H9 (cell line): Measurements from ENCODE around the gene NPC1L1. TPM values are rescaled to one million over a fixed set of nuclear protein-coding genes. Genes with fewer than 3 reads are reported as not detected.

ENCODE experiments used
- DNase-seq: peaks from one replicate; pipeline ENCODE4 v3.0.0-alpha.2; 2017
- H2AFZ ChIP-seq: one replicate; pipeline ENCODE4 v1.6.1; 2013; ENCODE audit warnings: mild to moderate bottlenecking, low read length, control low read depth, moderate library complexity
- H2AK5ac ChIP-seq: 2 replicates; pipeline ENCODE4 v1.6.1; 2013; ENCODE audit warnings: low read length, control low read depth, mixed read lengths; ENCODE audit not compliant: insufficient read length
- H2BK120ac ChIP-seq: one replicate; pipeline ENCODE4 v1.6.1; 2013; ENCODE audit warnings: low read depth, mild to moderate bottlenecking, low read length, control low read depth, inconsistent platforms; ENCODE audit not compliant: poor library complexity, severe bottlenecking
- H2BK12ac ChIP-seq: 2 replicates; pipeline ENCODE4 v1.6.1; 2013; ENCODE audit warnings: low read length, control low read depth, mixed read lengths, low read depth; ENCODE audit not compliant: insufficient read length
- H2BK15ac ChIP-seq: 2 replicates; pipeline ENCODE4 v1.6.1; 2013; ENCODE audit warnings: low read depth, low read length, control low read depth
- H2BK20ac ChIP-seq: one replicate; pipeline ENCODE4 v1.6.1; 2013; ENCODE audit warnings: low read depth, mild to moderate bottlenecking, low read length, control low read depth, inconsistent platforms; ENCODE audit not compliant: poor library complexity, severe bottlenecking
- H2BK5ac ChIP-seq: 2 replicates; pipeline ENCODE4 v1.6.1; 2013; ENCODE audit warnings: low read length, control low read depth, mixed read lengths; ENCODE audit not compliant: insufficient read length
- H3K14ac ChIP-seq: 2 replicates; pipeline ENCODE4 v1.6.1; 2013; ENCODE audit warnings: low read length, control low read depth; ENCODE audit not compliant: insufficient read depth
- H3K18ac ChIP-seq: 2 replicates; pipeline ENCODE4 v1.6.1; 2013; ENCODE audit warnings: low read depth, mild to moderate bottlenecking, mixed read lengths, low read length, control low read depth; ENCODE audit not compliant: insufficient read length
- H3K23ac ChIP-seq: 2 replicates; pipeline ENCODE4 v1.6.1; 2013; ENCODE audit warnings: low read length, control low read depth, mixed read lengths, low read depth; ENCODE audit not compliant: insufficient read length
- H3K23me2 ChIP-seq: 2 replicates; pipeline ENCODE4 v1.6.1; 2013; ENCODE audit warnings: low read depth, mild to moderate bottlenecking, mixed read lengths, low read length, control low read depth; ENCODE audit not compliant: insufficient read length, poor library complexity, severe bottlenecking
- H3K27ac ChIP-seq: 2 replicates; pipeline ENCODE4 v1.5.1; 2013; ENCODE audit warnings: low read length, control low read depth, mixed read lengths, low read depth; ENCODE audit not compliant: insufficient read length
- H3K27me3 ChIP-seq: 2 replicates; pipeline ENCODE4 v1.6.1; 2013; ENCODE audit warnings: low read length, control low read depth, inconsistent platforms; ENCODE audit not compliant: insufficient read depth
- H3K4ac ChIP-seq: 2 replicates; pipeline ENCODE4 v1.6.1; 2013; ENCODE audit warnings: low read depth, mild to moderate bottlenecking, control low read depth, inconsistent platforms, low read length, moderate library complexity
- H3K4me1 ChIP-seq: 2 replicates; pipeline ENCODE4 v1.6.1; 2013; ENCODE audit warnings: low read length, control low read depth, inconsistent platforms; ENCODE audit not compliant: insufficient read depth
- H3K4me2 ChIP-seq: 2 replicates; pipeline ENCODE4 v1.6.1; 2013; ENCODE audit warnings: low read length, control low read depth, mixed read lengths; ENCODE audit not compliant: insufficient read length, insufficient read depth
- H3K56ac ChIP-seq: 2 replicates; pipeline ENCODE4 v1.6.1; 2013; ENCODE audit warnings: low read depth, mild to moderate bottlenecking, mixed read lengths, low read length, control low read depth; ENCODE audit not compliant: insufficient read length
- H3K79me1 ChIP-seq: 2 replicates; pipeline ENCODE4 v1.6.1; 2013; ENCODE audit warnings: low read depth, mild to moderate bottlenecking, moderate library complexity, low read length, control low read depth, inconsistent platforms; ENCODE audit not compliant: insufficient read depth, poor library complexity, severe bottlenecking
- H3K79me2 ChIP-seq: 2 replicates; pipeline ENCODE4 v1.6.1; 2013; ENCODE audit warnings: low read length, control low read depth, inconsistent platforms; ENCODE audit not compliant: insufficient read depth
- H3K9ac ChIP-seq: 2 replicates; pipeline ENCODE4 v1.6.1; 2013; ENCODE audit warnings: low read length, control low read depth, mixed read lengths; ENCODE audit not compliant: insufficient read length; ENCODE audit errors: extremely low read depth
- H3K9me3 ChIP-seq: one replicate; pipeline ENCODE4 v1.6.1; 2013; ENCODE audit warnings: low read depth, low read length, inconsistent platforms; ENCODE audit not compliant: control insufficient read depth
- H3T11ph ChIP-seq: one replicate; pipeline ENCODE4 v1.6.1; 2013; ENCODE audit warnings: mild to moderate bottlenecking, low read length, control low read depth, inconsistent platforms
- H4K20me1 ChIP-seq: one replicate; pipeline ENCODE4 v1.6.1; 2013; ENCODE audit not compliant: control insufficient read depth, insufficient read length, insufficient read depth
- H4K5ac ChIP-seq: 2 replicates; pipeline ENCODE4 v1.6.1; 2013; ENCODE audit warnings: low read depth, mild to moderate bottlenecking, mixed read lengths, low read length, control low read depth; ENCODE audit not compliant: insufficient read length
- H4K8ac ChIP-seq: replicated peaks from 2 replicates; pipeline ENCODE4 v1.6.1; 2013; ENCODE audit warnings: low read length, control low read depth, mixed read lengths, low read depth; ENCODE audit not compliant: insufficient read length
- H4K91ac ChIP-seq: 2 replicates; pipeline ENCODE4 v1.6.1; 2013; ENCODE audit warnings: low read depth, mild to moderate bottlenecking, moderate library complexity, mixed read lengths, low read length, control low read depth; ENCODE audit not compliant: insufficient read length
- H3K27ac Mint-ChIP-seq, 3 experiments: 2 replicates in 2 of 3; 3 replicates in 1 of 3; pipeline ENCODE4 v1.8.0; 2020 to 2021; ENCODE audit warnings: mixed read lengths in 3 of 3, mild to moderate bottlenecking in 1 of 3, moderate library complexity in 1 of 3
- H3K27me3 Mint-ChIP-seq: 2 replicates; pipeline ENCODE4 v1.8.0; 2021; ENCODE audit warnings: low read depth, mild to moderate bottlenecking, moderate library complexity, mixed read lengths
- H3K36me3 Mint-ChIP-seq, 3 experiments: 2 replicates in 2 of 3; 3 replicates in 1 of 3; pipeline ENCODE4 v1.8.0; 2020 to 2021; ENCODE audit warnings: low read depth in 3 of 3, mixed read lengths in 3 of 3; ENCODE audit not compliant: insufficient read depth in 1 of 3
- H3K4me1 Mint-ChIP-seq, 2 experiments: 2 replicates each; pipeline ENCODE4 v1.8.0; 2020; ENCODE audit warnings: mixed read lengths in 2 of 2
- H3K4me3 Mint-ChIP-seq, 2 experiments: 2 replicates in 1 of 2; 3 replicates in 1 of 2; pipeline ENCODE4 v1.8.0; 2020 to 2021; ENCODE audit warnings: mild to moderate bottlenecking in 2 of 2, mixed read lengths in 2 of 2, moderate library complexity in 1 of 2
- H3K9me3 Mint-ChIP-seq, 2 experiments: 2 replicates in 1 of 2; 3 replicates in 1 of 2; pipeline ENCODE4 v1.8.0; 2020; ENCODE audit warnings: mild to moderate bottlenecking in 2 of 2, mixed read lengths in 2 of 2, moderate library complexity in 1 of 2
- CTCF ChIP-seq: fragments of 200-600 bp; sonication (generic); conservative IDR thresholded peaks from 3 replicates; pipeline ENCODE4 v1.8.0; 2021; ENCODE audit warnings: antibody characterized with exemption, mild to moderate bottlenecking
- WGBS: extraction: QIAGEN DNeasy Blood & Tissue Kit; methylation state at CpG from one replicate; pipeline ENCODE4 v1.1.7; 2013; ENCODE audit warnings: missing lambda C conversion rate, low lambda C conversion rate, mixed read lengths; ENCODE audit not compliant: insufficient read length; ENCODE audit errors: extremely low coverage; 5-methylcytosine and 5-hydroxymethylcytosine counted together
- long read RNA-seq: library from polyadenylated mRNA; unstranded; transcript quantifications from one replicate; pipeline ENCODE4 v2.0.0, GENCODE V29; 2020
- total RNA-seq: library from RNA; stranded (reverse); gene quantifications from 2 replicates; pipeline ENCODE4 v1.2.1, GENCODE V29; 2021

NPC1L1 gene
- total RNA-seq, result 0.07 and 0.11 TPM in 2 replicates
- long read RNA-seq, result 0 reads

- H4K91ac ChIP-seq, result no peak within 1 kb of the TSS
- H2BK15ac ChIP-seq, result no peak within 1 kb of the TSS
- no peak within 1 kb of the TSS for H3K4me2 ChIP-seq
- no peak for TF ChIP-seq CTCF
- no peaks in the 10 kb centered on the region for H4K20me1 ChIP-seq
- Mint-ChIP-seq H3K27ac (no peak within 1 kb of the TSS), H3K27me3 (peaks cover 2% of the 10 kb centered on the region; the same call in 1 of the 2 replicates), H3K4me1 (peaks cover 0 to 3% of the 10 kb centered on the region in 2 experiments; a peak in 2 of 4 replicates), H3K9me3 (no peaks in the 10 kb centered on the region), H3K4me3 (no peak within 1 kb of the TSS), H3K36me3 (no peaks in the 10 kb centered on the region; a peak in 1 of 7 replicates)
- H2BK5ac ChIP-seq, result no peak within 1 kb of the TSS
- no peaks in the 10 kb centered on the region for H3K79me2 ChIP-seq
- H3T11ph ChIP-seq, result no peak within 1 kb of the TSS
- H3K9me3 ChIP-seq, result no peaks in the 10 kb centered on the region
- H3K27ac ChIP-seq, result no peak within 1 kb of the TSS
- no peaks in the 10 kb centered on the region for H3K23me2 ChIP-seq
- no peak within 1 kb of the TSS for H3K56ac ChIP-seq
- H2BK12ac ChIP-seq, result no peak within 1 kb of the TSS
- DNase-seq, result peak; percentile 43
- H3K4me1 ChIP-seq, result no peaks in the 10 kb centered on the region
- H3K14ac ChIP-seq, result no peak within 1 kb of the TSS; the same call in 1 of the 2 replicates
- H2BK120ac ChIP-seq, result no peak within 1 kb of the TSS
- no peak within 1 kb of the TSS for H2AFZ ChIP-seq
- H4K8ac ChIP-seq, result no peak within 1 kb of the TSS
- H4K5ac ChIP-seq, result no peak within 1 kb of the TSS
- no peaks in the 10 kb centered on the region for H3K79me1 ChIP-seq
- H3K4ac ChIP-seq, result no peak within 1 kb of the TSS
- no peak within 1 kb of the TSS for H3K23ac ChIP-seq
- no peak within 1 kb of the TSS for H2AK5ac ChIP-seq
- no CpG with 5 or more reads among the region's 20 CpGs for WGBS
- H3K27me3 ChIP-seq, result no peaks in the 10 kb centered on the region
- no peak within 1 kb of the TSS for H3K9ac ChIP-seq
- H3K18ac ChIP-seq, result no peak within 1 kb of the TSS
- no peak within 1 kb of the TSS for H2BK20ac ChIP-seq
Observed at GRCh38 chr7:44541028-44541869, at the start of gene NPC1L1. TSS of gene NPC1L1 (minus strand) at chr7:44541330. CDS start at chr7:44541259, 71 bp downstream.
